ENCODE data around the gene SHB.

The SHB gene

GRCh38 chr9:38019731-38020130 lies 49.3 kb downstream of the SHB start:
- no peaks in the 10 kb centered on the region for H3K4me1 Mint-ChIP-seq (ENCODE audit: low read depth)

GRCh38 chr9:38018958-38019602 lies 49.9 kb downstream of the SHB start:
- no peak for DNase-seq
- no peaks in the 10 kb centered on the region for H3K27me3 Mint-ChIP-seq
- no peak overlapping the region for H3K4me3 Mint-ChIP-seq
- H3K9me3 Mint-ChIP-seq: no peaks in the 10 kb centered on the region
- H3K4me1 Mint-ChIP-seq (ENCODE audit: low read depth): no peaks in the 10 kb centered on the region
- no peak overlapping the region for H3K27ac Mint-ChIP-seq
- no peaks in the 10 kb centered on the region for H3K36me3 Mint-ChIP-seq (ENCODE audit: low read depth)

More at GRCh38 chr9:38019731-38020130, 49.3 kb downstream of the SHB start:
- Mint-ChIP-seq H3K9me3 (no peaks in the 10 kb centered on the region), H3K27me3 (no peaks in the 10 kb centered on the region), H3K4me3 (no peak overlapping the region), H3K27ac (no peak overlapping the region), H3K36me3 (ENCODE audit: low read depth) (no peaks in the 10 kb centered on the region)
- DNase-seq: no peak

GRCh38 chr9:38018241-38018957 lies 50.6 kb downstream of the SHB start:
- no peak for DNase-seq
- Mint-ChIP-seq H3K36me3 (ENCODE audit: low read depth) (no peaks in the 10 kb centered on the region), H3K27ac (no peak overlapping the region), H3K4me1 (ENCODE audit: low read depth) (no peaks in the 10 kb centered on the region), H3K27me3 (no peaks in the 10 kb centered on the region), H3K9me3 (no peaks in the 10 kb centered on the region), H3K4me3 (no peak overlapping the region)

GRCh38 chr9:38017885-38018186 lies 51.2 kb downstream of the SHB start:
- Mint-ChIP-seq H3K9me3 (no peaks in the 10 kb centered on the region), H3K4me1 (ENCODE audit: low read depth) (no peaks in the 10 kb centered on the region), H3K4me3 (no peak overlapping the region), H3K27ac (no peak overlapping the region), H3K36me3 (ENCODE audit: low read depth) (no peaks in the 10 kb centered on the region), H3K27me3 (no peaks in the 10 kb centered on the region)
- no peak for DNase-seq

GRCh38 chr9:38017149-38017884 lies 51.7 kb downstream of the SHB start:
- Mint-ChIP-seq H3K27me3 (no peaks in the 10 kb centered on the region), H3K27ac (no peak overlapping the region), H3K4me3 (no peak overlapping the region), H3K36me3 (ENCODE audit: low read depth) (no peaks in the 10 kb centered on the region), H3K4me1 (ENCODE audit: low read depth) (no peaks in the 10 kb centered on the region), H3K9me3 (no peaks in the 10 kb centered on the region)
- DNase-seq: no peak

- H3K9me3 Mint-ChIP-seq: no peaks in the 10 kb centered on the region
- H3K4me1 Mint-ChIP-seq (ENCODE audit: low read depth): no peaks in the 10 kb centered on the region
- no peak overlapping the region for H3K27ac Mint-ChIP-seq
- no peak for DNase-seq
- H3K4me3 Mint-ChIP-seq: no peak overlapping the region
- H3K36me3 Mint-ChIP-seq (ENCODE audit: low read depth): no peaks in the 10 kb centered on the region
- no peaks in the 10 kb centered on the region for H3K27me3 Mint-ChIP-seq
Measured at GRCh38 chr9:38016375-38017135, 52.5 kb downstream of the SHB start.

- Mint-ChIP-seq H3K4me3 (no peak overlapping the region), H3K4me1 (ENCODE audit: low read depth) (no peaks in the 10 kb centered on the region), H3K36me3 (ENCODE audit: low read depth) (no peaks in the 10 kb centered on the region), H3K9me3 (no peaks in the 10 kb centered on the region), H3K27me3 (no peaks in the 10 kb centered on the region), H3K27ac (no peak overlapping the region)
- DNase-seq: no peak
Measured at GRCh38 chr9:38015906-38016305, 53.1 kb downstream of the SHB start.

GRCh38 chr9:38015266-38015665 lies 53.8 kb downstream of the SHB start:
- H3K36me3 Mint-ChIP-seq (ENCODE audit: low read depth): no peaks in the 10 kb centered on the region
- no peak overlapping the region for H3K27ac Mint-ChIP-seq

GRCh38 chr9:38012767-38013450 lies 56.1 kb downstream of the SHB start:
- Mint-ChIP-seq H3K27ac (no peak overlapping the region), H3K4me1 (ENCODE audit: low read depth) (peaks cover 13% of the 10 kb centered on the region), H3K9me3 (no peaks in the 10 kb centered on the region), H3K4me3 (no peak overlapping the region), H3K36me3 (ENCODE audit: low read depth) (no peaks in the 10 kb centered on the region), H3K27me3 (no peaks in the 10 kb centered on the region)
- no peak for DNase-seq

More at GRCh38 chr9:38015266-38015665, 53.8 kb downstream of the SHB start:
- DNase-seq: no peak
- Mint-ChIP-seq H3K27me3 (no peaks in the 10 kb centered on the region), H3K9me3 (no peaks in the 10 kb centered on the region), H3K4me1 (ENCODE audit: low read depth) (no peaks in the 10 kb centered on the region), H3K4me3 (no peak overlapping the region)

GRCh38 chr9:38011991-38012390 lies 57.0 kb downstream of the SHB start:
- Mint-ChIP-seq H3K27ac (no peak overlapping the region), H3K9me3 (no peaks in the 10 kb centered on the region), H3K4me3 (no peak overlapping the region), H3K36me3 (ENCODE audit: low read depth) (no peaks in the 10 kb centered on the region), H3K27me3 (no peaks in the 10 kb centered on the region), H3K4me1 (ENCODE audit: low read depth) (peaks cover 22% of the 10 kb centered on the region)
- DNase-seq: no peak

GRCh38 chr9:38010918-38011704 lies 57.9 kb downstream of the SHB start:
- no peaks in the 10 kb centered on the region for H3K27me3 Mint-ChIP-seq
- no peak overlapping the region for H3K4me3 Mint-ChIP-seq
- H3K36me3 Mint-ChIP-seq (ENCODE audit: low read depth): no peaks in the 10 kb centered on the region
- no peak for DNase-seq
- H3K27ac Mint-ChIP-seq: no peak overlapping the region
- peaks cover 24% of the 10 kb centered on the region for H3K4me1 Mint-ChIP-seq (ENCODE audit: low read depth)
- H3K9me3 Mint-ChIP-seq: no peaks in the 10 kb centered on the region

GRCh38 chr9:38009990-38010389 lies 59.0 kb downstream of the SHB start:
- no peak for DNase-seq
- Mint-ChIP-seq H3K27me3 (no peaks in the 10 kb centered on the region), H3K36me3 (ENCODE audit: low read depth) (no peaks in the 10 kb centered on the region), H3K4me1 (ENCODE audit: low read depth) (peaks cover 24% of the 10 kb centered on the region), H3K27ac (no peak overlapping the region), H3K4me3 (no peak overlapping the region), H3K9me3 (no peaks in the 10 kb centered on the region)

- no peaks in the 10 kb centered on the region for H3K36me3 Mint-ChIP-seq (ENCODE audit: low read depth)
- DNase-seq: no peak
- H3K4me1 Mint-ChIP-seq (ENCODE audit: low read depth): peaks cover 24% of the 10 kb centered on the region
- H3K9me3 Mint-ChIP-seq: no peaks in the 10 kb centered on the region
- H3K4me3 Mint-ChIP-seq: no peak overlapping the region
- no peaks in the 10 kb centered on the region for H3K27me3 Mint-ChIP-seq
- peak overlapping the region; percentile 78 for H3K27ac Mint-ChIP-seq
Measured at GRCh38 chr9:38009035-38009501, 60.0 kb downstream of the SHB start.
